Suprapubic skin (tissue), 4 donors: Measurements from ENCODE around the gene NRBP1. TPM values are rescaled to one million over a fixed set of nuclear protein-coding genes. Genes with fewer than 3 reads are reported as not detected.
A peak's percentile ranks its signal among the peaks of the same experiment; 100 is the strongest.

ENCODE experiments used
- DNase-seq, 2 donors: peaks; one replicate each; pipeline ENCODE4 v3.0.0-alpha.2; 2019; ENCODE audit warnings: low spot score in 2 of 2
- H3K27ac ChIP-seq: fragments of 200-600 bp; sonication (generic); one replicate; pipeline ENCODE4 v1.5.1; 2019
- H3K27me3 ChIP-seq: fragments of 200-600 bp; sonication (generic); one replicate; pipeline ENCODE4 v1.5.1; 2019
- H3K36me3 ChIP-seq: fragments of 200-600 bp; sonication (generic); one replicate; pipeline ENCODE4 v1.5.1; 2019
- H3K4me1 ChIP-seq: fragments of 200-600 bp; sonication (generic); one replicate; pipeline ENCODE4 v1.5.1; 2019
- H3K4me3 ChIP-seq: fragments of 200-600 bp; sonication (generic); one replicate; pipeline ENCODE4 v1.5.1; 2019; ENCODE audit warnings: mild to moderate bottlenecking
- H3K9me3 ChIP-seq: fragments of 200-600 bp; sonication (generic); one replicate; pipeline ENCODE4 v1.5.1; 2019
- EP300 ChIP-seq: sonication (generic); formaldehyde crosslinking; IDR thresholded peaks from one replicate; pipeline ENCODE4 v1.6.1; 2017; ENCODE audit warnings: antibody characterized with exemption
- POLR2A ChIP-seq, 2 donors: fragments of 450-650 bp; IDR thresholded peaks; one replicate each; pipeline ENCODE4 v1.6.1; 2017; ENCODE audit warnings: antibody characterized with exemption in 2 of 2, mild to moderate bottlenecking in 2 of 2, moderate library complexity in 2 of 2
- POLR2AphosphoS5 ChIP-seq, 3 donors: sonication (generic); formaldehyde crosslinking; IDR thresholded peaks; one replicate each; pipeline ENCODE4 v1.6.1; 2017; ENCODE audit warnings: antibody characterized with exemption in 3 of 3
- WGBS: methylation state at CpG from one replicate; pipeline ENCODE4 v1.1.5; 2018; 5-methylcytosine and 5-hydroxymethylcytosine counted together
- total RNA-seq, 4 donors: library from RNA; depleted of rRNA; stranded (reverse); fragments of >200 nt; gene quantifications; one replicate each; pipeline ENCODE4 v1.1.0, GENCODE V29; 2016
- TF ChIP-seq, protein P1 (sequence below), 2 donors: fragments of 200-600 bp in 1 of 2; fragments of 450-650 bp in 1 of 2; sonication (generic) in 1 of 2; IDR thresholded peaks; one replicate each; pipeline ENCODE4 v1.5.1; 2016 to 2019; ENCODE audit warnings: antibody characterized with exemption in 2 of 2, mild to moderate bottlenecking in 1 of 2, moderate library complexity in 1 of 2

NRBP1 gene
- total RNA-seq, 4 donors from 2014 or later = 66.8 to 84.3 (median 77.0) TPM

DNA sequence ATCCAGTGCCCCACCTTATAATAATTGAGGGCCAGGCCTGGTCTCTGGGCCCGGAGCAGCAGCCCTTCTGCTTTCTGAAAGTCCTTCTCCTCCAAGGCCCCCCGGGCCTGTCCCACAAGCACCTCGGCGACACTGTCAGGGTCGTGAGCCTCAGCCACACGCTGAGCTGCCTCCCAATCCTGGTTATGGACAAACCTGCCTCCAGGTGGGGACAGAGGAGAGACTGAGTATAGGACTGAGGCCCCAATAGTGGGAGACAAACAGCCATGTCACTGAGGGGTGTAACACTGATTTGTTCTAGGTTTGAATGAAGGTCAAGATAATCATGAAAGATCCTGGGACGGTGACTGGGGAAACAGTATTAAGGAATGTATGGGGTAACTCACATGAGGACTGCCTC is 25.5 kb downstream of the NRBP1 start:
- H3K36me3 ChIP-seq = peaks cover 87% of the 10 kb centered on the region
- H3K4me3 ChIP-seq = no peak overlapping the region
- no peaks in the 10 kb centered on the region for H3K9me3 ChIP-seq
- no peaks in the 10 kb centered on the region for H3K4me1 ChIP-seq
- no peaks in the 10 kb centered on the region for H3K27me3 ChIP-seq
- 91% methylated on average over 7 of the region's 7 CpGs for WGBS
- no peak for TF ChIP-seq EP300
- TF ChIP-seq, protein P1, sequence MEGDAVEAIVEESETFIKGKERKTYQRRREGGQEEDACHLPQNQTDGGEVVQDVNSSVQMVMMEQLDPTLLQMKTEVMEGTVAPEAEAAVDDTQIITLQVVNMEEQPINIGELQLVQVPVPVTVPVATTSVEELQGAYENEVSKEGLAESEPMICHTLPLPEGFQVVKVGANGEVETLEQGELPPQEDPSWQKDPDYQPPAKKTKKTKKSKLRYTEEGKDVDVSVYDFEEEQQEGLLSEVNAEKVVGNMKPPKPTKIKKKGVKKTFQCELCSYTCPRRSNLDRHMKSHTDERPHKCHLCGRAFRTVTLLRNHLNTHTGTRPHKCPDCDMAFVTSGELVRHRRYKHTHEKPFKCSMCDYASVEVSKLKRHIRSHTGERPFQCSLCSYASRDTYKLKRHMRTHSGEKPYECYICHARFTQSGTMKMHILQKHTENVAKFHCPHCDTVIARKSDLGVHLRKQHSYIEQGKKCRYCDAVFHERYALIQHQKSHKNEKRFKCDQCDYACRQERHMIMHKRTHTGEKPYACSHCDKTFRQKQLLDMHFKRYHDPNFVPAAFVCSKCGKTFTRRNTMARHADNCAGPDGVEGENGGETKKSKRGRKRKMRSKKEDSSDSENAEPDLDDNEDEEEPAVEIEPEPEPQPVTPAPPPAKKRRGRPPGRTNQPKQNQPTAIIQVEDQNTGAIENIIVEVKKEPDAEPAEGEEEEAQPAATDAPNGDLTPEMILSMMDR (IDR thresholded peaks at IDR 0.05) = no peak
- TF ChIP-seq POLR2AphosphoS5 (IDR thresholded peaks at IDR 0.05) = no peak
- TF ChIP-seq POLR2A (IDR thresholded peaks at IDR 0.05) = no peak
- H3K27ac ChIP-seq = no peak overlapping the region
- no peak for DNase-seq

DNA sequence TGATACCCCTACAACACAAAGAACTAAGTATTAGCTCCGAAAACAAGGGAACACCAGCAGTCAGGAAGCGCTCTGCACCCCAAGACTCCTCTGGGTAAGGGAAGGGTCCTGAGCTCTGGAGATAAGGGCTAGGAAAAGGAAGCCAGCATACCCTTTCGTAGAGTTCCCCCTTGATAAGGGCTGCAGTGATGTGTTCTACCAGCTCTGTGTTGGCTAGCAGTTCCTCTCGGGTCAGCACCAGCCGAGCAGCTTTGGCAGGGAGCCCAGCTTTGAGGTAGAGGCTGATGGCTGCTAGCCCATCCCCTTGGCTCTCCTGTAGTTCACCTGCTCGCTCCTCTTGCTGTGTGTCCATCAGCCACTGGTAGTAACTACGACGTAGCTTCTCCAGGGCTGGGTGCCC is 32.7 kb downstream of the NRBP1 start:
- no peaks in the 10 kb centered on the region for H3K4me1 ChIP-seq
- TF ChIP-seq POLR2AphosphoS5 (IDR thresholded peaks at IDR 0.05) = no peak
- TF ChIP-seq POLR2A (IDR thresholded peaks at IDR 0.05) = no peak
- TF ChIP-seq, protein P1 (IDR thresholded peaks at IDR 0.05) = no peak
- TF ChIP-seq EP300 = no peak
- peaks cover 65% of the 10 kb centered on the region for H3K36me3 ChIP-seq
- no peak overlapping the region for H3K27ac ChIP-seq
- 85% methylated on average over 8 of the region's 8 CpGs for WGBS
- no peaks in the 10 kb centered on the region for H3K27me3 ChIP-seq
- no peaks in the 10 kb centered on the region for H3K9me3 ChIP-seq
- DNase-seq = no peak
- no peak overlapping the region for H3K4me3 ChIP-seq

DNA sequence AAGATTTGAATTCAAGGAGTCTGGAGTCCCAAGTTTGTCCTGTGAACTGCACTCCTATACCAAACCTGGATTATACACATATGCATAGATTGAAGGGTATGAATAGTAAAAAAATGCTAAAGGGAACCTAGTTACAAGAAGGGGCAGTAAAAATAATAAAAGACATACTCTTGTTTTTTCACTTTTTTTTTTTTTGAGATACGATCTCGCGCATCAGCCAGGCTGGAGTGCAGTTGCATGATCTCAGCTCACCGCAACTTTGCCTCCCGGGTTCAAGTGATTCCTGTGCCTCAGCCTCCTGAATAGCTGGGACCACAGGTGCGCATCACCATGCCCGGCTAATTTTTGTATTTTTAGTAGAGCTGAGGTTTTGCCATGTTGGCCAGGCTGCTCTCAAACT is 36.0 kb downstream of the NRBP1 start:
- no peak for DNase-seq
- no peak overlapping the region for H3K4me3 ChIP-seq
- peaks cover 36% of the 10 kb centered on the region for H3K36me3 ChIP-seq
- H3K9me3 ChIP-seq = no peaks in the 10 kb centered on the region
- no peaks in the 10 kb centered on the region for H3K27me3 ChIP-seq
- no peak overlapping the region for H3K27ac ChIP-seq
- WGBS = 95% methylated on average over 7 of the region's 7 CpGs
- TF ChIP-seq, protein P1 (IDR thresholded peaks at IDR 0.05) = no peak
- no peak for TF ChIP-seq POLR2A (IDR thresholded peaks at IDR 0.05)
- TF ChIP-seq EP300 = no peak
- no peak for TF ChIP-seq POLR2AphosphoS5 (IDR thresholded peaks at IDR 0.05)
- no peaks in the 10 kb centered on the region for H3K4me1 ChIP-seq

DNA sequence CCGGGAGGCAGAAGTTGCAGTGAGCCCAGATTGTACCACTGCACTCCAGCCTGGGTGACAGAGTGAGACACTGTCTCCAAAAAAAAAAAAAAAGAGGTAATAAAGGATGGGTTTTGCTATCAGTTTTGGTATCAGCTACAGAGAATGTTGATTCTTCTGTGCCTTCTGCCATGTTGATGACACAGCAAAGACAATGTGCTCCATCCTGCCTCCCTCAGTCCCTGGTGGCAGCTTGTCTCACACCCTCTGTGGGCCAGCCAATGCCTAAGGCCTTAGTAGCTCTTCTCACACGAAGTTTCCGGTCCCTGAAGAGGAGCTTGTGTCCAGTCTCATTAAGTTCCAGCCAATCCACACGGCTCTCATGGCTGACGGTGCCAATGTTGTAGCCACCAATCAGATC is 43.5 kb downstream of the NRBP1 start:
- 91% methylated on average over 5 of the region's 5 CpGs for WGBS
- TF ChIP-seq, protein P1 (IDR thresholded peaks at IDR 0.05) = no peak
- no peak for TF ChIP-seq POLR2AphosphoS5 (IDR thresholded peaks at IDR 0.05)
- no peak for TF ChIP-seq POLR2A (IDR thresholded peaks at IDR 0.05)
- TF ChIP-seq EP300 = no peak
- no peaks in the 10 kb centered on the region for H3K27me3 ChIP-seq
- peaks cover 50% of the 10 kb centered on the region for H3K36me3 ChIP-seq
- H3K27ac ChIP-seq = no peak overlapping the region
- H3K4me3 ChIP-seq = no peak overlapping the region
- no peaks in the 10 kb centered on the region for H3K4me1 ChIP-seq
- H3K9me3 ChIP-seq = no peaks in the 10 kb centered on the region
- no peak for DNase-seq

DNA sequence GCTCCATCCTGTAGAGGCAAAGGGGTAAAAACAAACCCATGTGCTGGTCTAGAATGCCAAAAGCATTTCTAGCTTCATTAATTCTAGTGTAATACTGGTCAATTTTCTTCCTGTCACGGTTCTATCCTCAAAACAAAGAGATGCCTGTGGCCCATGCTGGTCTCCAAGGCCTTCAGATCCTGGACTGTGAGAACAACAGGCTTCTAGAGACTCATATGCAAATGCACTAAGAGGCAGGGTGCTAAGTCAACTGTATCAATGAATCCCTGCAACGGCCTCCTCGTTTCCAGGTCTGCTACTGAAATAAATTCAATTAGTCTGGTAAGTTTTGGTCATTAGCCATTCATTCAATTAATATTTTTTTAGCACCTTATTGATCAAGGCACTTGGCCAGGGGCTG is 57.1 kb downstream of the NRBP1 start:
- Histone ChIP-seq H3K36me3 (peaks cover 40% of the 10 kb centered on the region), H3K4me3 (no peak overlapping the region), H3K9me3 (no peaks in the 10 kb centered on the region), H3K27ac (no peak overlapping the region), H3K4me1 (peaks cover 21% of the 10 kb centered on the region), H3K27me3 (no peaks in the 10 kb centered on the region)
- WGBS = 60% methylated on average over 3 of the region's 3 CpGs
- TF ChIP-seq EP300 = no peak
- DNase-seq = no peak

DNA sequence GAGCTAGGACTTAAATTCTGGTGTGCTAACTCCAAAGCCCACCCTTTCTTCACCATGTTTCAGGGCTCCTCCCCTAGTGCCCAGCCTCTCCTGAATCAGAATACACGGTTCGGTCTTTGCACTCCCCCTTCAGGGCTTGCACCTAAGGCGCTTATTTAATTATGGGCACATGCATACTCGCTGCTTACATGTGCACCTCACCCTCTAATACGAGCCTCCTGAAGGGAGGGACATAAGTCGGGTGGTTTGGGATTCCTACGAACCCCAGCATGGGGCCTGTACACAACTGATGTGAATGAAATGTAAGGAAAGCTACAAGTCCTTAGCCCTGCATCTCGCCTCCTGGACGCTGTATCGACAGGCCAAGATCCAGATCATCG is 60.7 kb downstream of the NRBP1 start:
- Histone ChIP-seq H3K4me3 (peak overlapping the region; percentile 63), H3K27me3 (no peaks in the 10 kb centered on the region), H3K36me3 (peaks cover 6% of the 10 kb centered on the region), H3K4me1 (peaks cover 21% of the 10 kb centered on the region), H3K27ac (peak overlapping the region; percentile 62), H3K9me3 (no peaks in the 10 kb centered on the region)
- DNase-seq = no peak
- WGBS = 4% methylated on average over 7 of the region's 11 CpGs
- TF ChIP-seq EP300 (no peak), POLR2A (IDR thresholded peaks at IDR 0.05) (no peak), POLR2AphosphoS5 (IDR thresholded peaks at IDR 0.05) (no peak)
- TF ChIP-seq, protein P1 (IDR thresholded peaks at IDR 0.05) = no peak
